CD8-positive, alpha-beta memory T cell (primary cell): ENCODE results near the gene TRIM34. TPM values are rescaled to one million over a fixed set of nuclear protein-coding genes. Genes with fewer than 3 reads are reported as not detected.

ENCODE experiments used
- CTCF ChIA-PET: fragments of 350-600 bp; sonication (Branson Sonifier 250); formaldehyde crosslinking; loops from one replicate; lab custom pipeline; 2021; ENCODE audit warnings: antibody characterized with exemption; lab: Charles Lee
- POLR2A ChIA-PET: fragments of 350-600 bp; sonication (Branson Sonifier 250); formaldehyde crosslinking; loops from one replicate; lab custom pipeline; 2021; ENCODE audit warnings: antibody characterized with exemption; lab: Charles Lee
- DNase-seq, 5 donors: peaks; one replicate each; pipeline versions ENCODE4 v3.0.0 to v3.0.0-alpha.2; 2020 to 2022; ENCODE audit warnings: mixed read lengths in 1 of 5
- H3K27ac ChIP-seq: one replicate; pipeline ENCODE4 v1.7.0; 2013; ENCODE audit warnings: low read depth, mild to moderate bottlenecking, low read length, moderate library complexity
- H3K27me3 ChIP-seq: 2 replicates; pipeline ENCODE4 v1.7.0; 2013; ENCODE audit warnings: low read length, mild to moderate bottlenecking; ENCODE audit not compliant: insufficient read depth, poor library complexity, severe bottlenecking
- H3K36me3 ChIP-seq: 2 replicates; pipeline ENCODE4 v1.7.0; 2013; ENCODE audit warnings: mild to moderate bottlenecking, low read length, moderate library complexity; ENCODE audit not compliant: insufficient read depth
- H3K4me1 ChIP-seq: 2 replicates; pipeline ENCODE4 v1.7.0; 2013; ENCODE audit warnings: mild to moderate bottlenecking, low read length, moderate library complexity; ENCODE audit not compliant: insufficient read depth
- H3K4me3 ChIP-seq: 2 replicates; pipeline ENCODE4 v1.7.0; 2013; ENCODE audit warnings: mild to moderate bottlenecking, low read length
- H3K9me3 ChIP-seq: 2 replicates; pipeline ENCODE4 v1.7.0; 2013; ENCODE audit warnings: mild to moderate bottlenecking, low read length
- H3K27ac Mint-ChIP-seq, 8 donors: one replicate each; pipeline ENCODE4 v1.8.0; 2020 to 2021; ENCODE audit warnings: mixed read lengths in 8 of 8, mild to moderate bottlenecking in 6 of 8, inconsistent platforms in 3 of 8, moderate library complexity in 3 of 8
- H3K27me3 Mint-ChIP-seq, 2 donors: one replicate each; pipeline ENCODE4 v1.8.0; 2020 to 2021; ENCODE audit warnings: mixed read lengths in 2 of 2, mild to moderate bottlenecking in 1 of 2, moderate library complexity in 1 of 2
- H3K36me3 Mint-ChIP-seq, 3 donors: one replicate each; pipeline ENCODE4 v1.8.0; 2020 to 2021; ENCODE audit warnings: mixed read lengths in 3 of 3, inconsistent platforms in 1 of 3, mild to moderate bottlenecking in 1 of 3
- H3K4me1 Mint-ChIP-seq, 3 donors: one replicate each; pipeline ENCODE4 v1.8.0; 2020 to 2021; ENCODE audit warnings: mixed read lengths in 3 of 3, inconsistent platforms in 1 of 3, mild to moderate bottlenecking in 1 of 3
- H3K4me3 Mint-ChIP-seq, 7 donors: one replicate each; pipeline ENCODE4 v1.8.0; 2020 to 2021; ENCODE audit warnings: mixed read lengths in 7 of 7, mild to moderate bottlenecking in 6 of 7, moderate library complexity in 4 of 7, inconsistent platforms in 2 of 7
- H3K9me3 Mint-ChIP-seq, 5 donors: one replicate each; pipeline ENCODE4 v1.8.0; 2020 to 2022; ENCODE audit warnings: mixed read lengths in 5 of 5, mild to moderate bottlenecking in 3 of 5, moderate library complexity in 2 of 5, inconsistent platforms in 1 of 5
- polyA plus RNA-seq: library from polyadenylated mRNA; unstranded; fragments of 300-500 nt; fragmentation: Illumina TruSeq; gene quantifications from one replicate; pipeline ENCODE4 v1.2.3, GENCODE V29; 2021
- total RNA-seq, 2 experiments: library from RNA; stranded (reverse); gene quantifications; one replicate each; pipeline ENCODE4 v1.2.3, GENCODE V29; 2021

TRIM34 gene
- total and polyA plus RNA-seq, 3 experiments from 2014 or later = 3.1 to 13.5 (median 4.1) TPM

GRCh38 chr11:5605849-5606248, 19.0 kb upstream of the TRIM34 start:
- Histone ChIP-seq H3K36me3 (no peaks in the 10 kb centered on the region), H3K27me3 (no peaks in the 10 kb centered on the region), H3K9me3 (no peaks in the 10 kb centered on the region), H3K27ac (no peak overlapping the region), H3K4me3 (no peak overlapping the region), H3K4me1 (no peaks in the 10 kb centered on the region)
- Mint-ChIP-seq H3K4me3 (no peak overlapping the region), H3K27me3 (peaks cover 0 to 2% of the 10 kb centered on the region in 2 donors), H3K4me1 (no peaks in the 10 kb centered on the region), H3K27ac (peak overlapping the region in 1 of 8 donors; percentile 30), H3K36me3 (peaks cover 0 to 2% (median 0%) of the 10 kb centered on the region in 3 donors), H3K9me3 (no peaks in the 10 kb centered on the region)
- no peak for DNase-seq
- CTCF ChIA-PET = no interaction called here
- POLR2A ChIA-PET = interaction anchor here (0.6 kb wide), 1 partner anchor 207 kb away, joined by 3 read pairs; no protein-coding TSS in a partner anchor

GRCh38 chr11:5608808-5609207, 16.0 kb upstream of the TRIM34 start:
- Mint-ChIP-seq H3K9me3 (no peaks in the 10 kb centered on the region), H3K27ac (no peak overlapping the region), H3K36me3 (peaks cover 0 to 2% (median 0%) of the 10 kb centered on the region in 3 donors), H3K4me3 (no peak overlapping the region), H3K4me1 (no peaks in the 10 kb centered on the region), H3K27me3 (no peaks in the 10 kb centered on the region)
- Histone ChIP-seq H3K36me3 (no peaks in the 10 kb centered on the region), H3K4me3 (no peak overlapping the region), H3K27ac (no peak overlapping the region), H3K9me3 (no peaks in the 10 kb centered on the region), H3K27me3 (no peaks in the 10 kb centered on the region), H3K4me1 (no peaks in the 10 kb centered on the region)
- POLR2A ChIA-PET = no interaction called here
- CTCF ChIA-PET = no interaction called here
- DNase-seq = no peak

- CTCF ChIA-PET = no interaction called here
- peaks cover 0 to 2% (median 0%) of the 10 kb centered on the region in 3 donors for H3K36me3 Mint-ChIP-seq
- POLR2A ChIA-PET = no interaction called here
Measured at GRCh38 chr11:5610446-5610845, 14.4 kb upstream of the TRIM34 start.

GRCh38 chr11:5611627-5612026, 13.2 kb upstream of the TRIM34 start:
- H3K27me3 ChIP-seq = no peaks in the 10 kb centered on the region
- ChIA-PET POLR2A (no interaction called here), CTCF (no interaction called here)

More at GRCh38 chr11:5610446-5610845, 14.4 kb upstream of the TRIM34 start:
- no peak overlapping the region for H3K27ac Mint-ChIP-seq
- no peaks in the 10 kb centered on the region for H3K27me3 Mint-ChIP-seq
- H3K27me3 ChIP-seq = no peaks in the 10 kb centered on the region
- no peak overlapping the region for H3K4me3 ChIP-seq
- H3K9me3 ChIP-seq = no peaks in the 10 kb centered on the region
- no peaks in the 10 kb centered on the region for H3K36me3 ChIP-seq
- no peaks in the 10 kb centered on the region for H3K9me3 Mint-ChIP-seq
- DNase-seq = no peak
- H3K27ac ChIP-seq = no peak overlapping the region
- H3K4me1 ChIP-seq = no peaks in the 10 kb centered on the region
- no peak overlapping the region for H3K4me3 Mint-ChIP-seq
- no peaks in the 10 kb centered on the region for H3K4me1 Mint-ChIP-seq

GRCh38 chr11:5618807-5619206, 6.0 kb upstream of the TRIM34 start:
- H3K27me3 ChIP-seq = no peaks in the 10 kb centered on the region
- Mint-ChIP-seq H3K9me3 (no peaks in the 10 kb centered on the region), H3K36me3 (peaks cover 0 to 4% (median 2%) of the 10 kb centered on the region in 3 donors), H3K4me3 (peak overlapping the region in 1 of 7 donors; percentile 8), H3K27me3 (no peaks in the 10 kb centered on the region), H3K4me1 (peaks cover 2 to 3% (median 2%) of the 10 kb centered on the region in 3 donors), H3K27ac (no peak overlapping the region)
- no peaks in the 10 kb centered on the region for H3K36me3 ChIP-seq
- H3K4me1 ChIP-seq = peaks cover 3% of the 10 kb centered on the region
- POLR2A ChIA-PET = no interaction called here
- CTCF ChIA-PET = interaction anchor here (1.2 kb wide), 1 partner anchor 10 kb away, joined by 3 read pairs; no protein-coding TSS in a partner anchor
- DNase-seq = no peak
- H3K4me3 ChIP-seq = no peak overlapping the region
- no peaks in the 10 kb centered on the region for H3K9me3 ChIP-seq
- no peak overlapping the region for H3K27ac ChIP-seq

More at GRCh38 chr11:5611627-5612026, 13.2 kb upstream of the TRIM34 start:
- Histone ChIP-seq H3K4me1 (no peaks in the 10 kb centered on the region), H3K27ac (no peak overlapping the region), H3K9me3 (no peaks in the 10 kb centered on the region), H3K36me3 (no peaks in the 10 kb centered on the region), H3K4me3 (no peak overlapping the region)
- Mint-ChIP-seq H3K27ac (no peak overlapping the region), H3K36me3 (peaks cover 0 to 2% (median 0%) of the 10 kb centered on the region in 3 donors), H3K27me3 (no peaks in the 10 kb centered on the region), H3K4me1 (no peaks in the 10 kb centered on the region), H3K9me3 (no peaks in the 10 kb centered on the region), H3K4me3 (no peak overlapping the region)
- no peak for DNase-seq

GRCh38 chr11:5620651-5621521, 3.9 kb upstream of the TRIM34 start:
- POLR2A ChIA-PET = no interaction called here
- H3K27ac Mint-ChIP-seq = no peak overlapping the region
- peaks cover 17% of the 10 kb centered on the region for H3K4me1 ChIP-seq
- DNase-seq = no peak
- peaks cover 19 to 23% (median 22%) of the 10 kb centered on the region in 3 donors for H3K4me1 Mint-ChIP-seq
- no peaks in the 10 kb centered on the region for H3K9me3 ChIP-seq
- no peaks in the 10 kb centered on the region for H3K27me3 ChIP-seq
- peaks cover 0 to 7% (median 4%) of the 10 kb centered on the region in 3 donors for H3K36me3 Mint-ChIP-seq
- CTCF ChIA-PET = no interaction called here
- no peak overlapping the region for H3K27ac ChIP-seq
- H3K4me3 Mint-ChIP-seq = peak overlapping the region in 1 of 7 donors; percentile 17
- H3K27me3 Mint-ChIP-seq = no peaks in the 10 kb centered on the region
- H3K36me3 ChIP-seq = no peaks in the 10 kb centered on the region
- no peaks in the 10 kb centered on the region for H3K9me3 Mint-ChIP-seq
- no peak overlapping the region for H3K4me3 ChIP-seq

- no peak overlapping the region for H3K27ac ChIP-seq
- no peaks in the 10 kb centered on the region for H3K36me3 ChIP-seq
- H3K27me3 ChIP-seq = no peaks in the 10 kb centered on the region
- Mint-ChIP-seq H3K27me3 (no peaks in the 10 kb centered on the region), H3K4me1 (peaks cover 25 to 29% (median 29%) of the 10 kb centered on the region in 3 donors), H3K27ac (no peak overlapping the region), H3K9me3 (no peaks in the 10 kb centered on the region), H3K36me3 (peaks cover 0 to 8% (median 6%) of the 10 kb centered on the region in 3 donors), H3K4me3 (no peak overlapping the region)
- H3K4me3 ChIP-seq = no peak overlapping the region
- H3K9me3 ChIP-seq = no peaks in the 10 kb centered on the region
- no peak for DNase-seq
- ChIA-PET POLR2A (no interaction called here), CTCF (no interaction called here)
- H3K4me1 ChIP-seq = peaks cover 19% of the 10 kb centered on the region
Measured at GRCh38 chr11:5621580-5621979, 3.2 kb upstream of the TRIM34 start.

GRCh38 chr11:5622802-5623201, 2.0 kb upstream of the TRIM34 start:
- no peak for DNase-seq
- Histone ChIP-seq H3K27ac (no peak overlapping the region), H3K4me3 (no peak overlapping the region), H3K27me3 (no peaks in the 10 kb centered on the region), H3K36me3 (no peaks in the 10 kb centered on the region), H3K9me3 (no peaks in the 10 kb centered on the region), H3K4me1 (peaks cover 23% of the 10 kb centered on the region)
- H3K27ac Mint-ChIP-seq = peak overlapping the region in 1 of 8 donors; percentile 54
- POLR2A ChIA-PET = no interaction called here
- H3K4me3 Mint-ChIP-seq = peak overlapping the region in 5 of 7 donors; percentile 23 to 79 (median 36)
- CTCF ChIA-PET = interaction anchor here (1.1 kb wide), 1 partner anchor 62 kb away, joined by 4 read pairs; the partner anchor contains the start of gene TRIM5
- H3K4me1 Mint-ChIP-seq = peaks cover 35 to 41% (median 41%) of the 10 kb centered on the region in 3 donors
- H3K27me3 Mint-ChIP-seq = no peaks in the 10 kb centered on the region
- no peaks in the 10 kb centered on the region for H3K9me3 Mint-ChIP-seq
- H3K36me3 Mint-ChIP-seq = peaks cover 0 to 10% (median 6%) of the 10 kb centered on the region in 3 donors
